IMR-90 (cell line): ENCODE results near the gene TIRAP. TPM values are rescaled to one million over a fixed set of nuclear protein-coding genes. Genes with fewer than 3 reads are reported as not detected.

Experiments
- ATAC-seq: fragments of 200-7000 bp; cut with Tn5 transposase; 2 replicates; pipeline ENCODE4 v1.9.1; 2020; ENCODE audit warnings: low read depth, mild to moderate bottlenecking, moderate library complexity
- BruUV-seq: library from RNA; stranded (reverse); fragments of 400-500 nt; replicated peaks from 2 replicates; lab custom pipeline; 2021; lab: Mats Ljungman, UMichigan
- CTCF ChIA-PET: fragments of 300-600 bp; formaldehyde crosslinking; extraction: SDS; loops from one replicate; lab custom pipeline; 2021; ENCODE audit warnings: antibody characterized with exemption; lab: Yijun Ruan, JAX
- POLR2A ChIA-PET: fragments of 300-600 bp; sonication (Branson Sonifier 250); formaldehyde crosslinking; loops from one replicate; lab custom pipeline; 2022; ENCODE audit warnings: antibody characterized with exemption; ENCODE audit not compliant: unreplicated experiment; lab: Charles Lee
- DNase-seq: peaks from one replicate; pipeline ENCODE4 v3.0.0; 2013
- H2AFZ ChIP-seq: replicated peaks from 2 replicates; pipeline ENCODE3; 2013; ENCODE audit warnings: low read length, mild to moderate bottlenecking; ENCODE audit not compliant: poor library complexity
- H2AK5ac ChIP-seq: 2 replicates; pipeline ENCODE4 v1.6.1; 2013; ENCODE audit warnings: low read depth, low read length, inconsistent platforms
- H2AK9ac ChIP-seq: replicated peaks from 2 replicates; pipeline ENCODE3; 2013; ENCODE audit warnings: mild to moderate bottlenecking, low read depth, low read length, moderate library complexity; ENCODE audit not compliant: poor library complexity
- H2BK120ac ChIP-seq: 2 replicates; pipeline ENCODE4 v1.6.1; 2013; ENCODE audit warnings: low read depth, low read length, inconsistent platforms
- H2BK15ac ChIP-seq: 3 replicates; pipeline ENCODE4 v1.6.1; 2013; ENCODE audit warnings: low read depth, low read length, inconsistent platforms
- H2BK20ac ChIP-seq: 2 replicates; pipeline ENCODE4 v1.6.1; 2013; ENCODE audit warnings: low read depth, mild to moderate bottlenecking, inconsistent platforms, low read length, moderate library complexity
- H2BK5ac ChIP-seq: 2 replicates; pipeline ENCODE4 v1.6.1; 2013; ENCODE audit warnings: mild to moderate bottlenecking, low read depth, low read length, inconsistent platforms; ENCODE audit not compliant: poor library complexity, severe bottlenecking
- H3K14ac ChIP-seq: replicated peaks from 2 replicates; pipeline ENCODE4 v1.6.1; 2013; ENCODE audit warnings: low read depth, low read length, inconsistent platforms
- H3K18ac ChIP-seq: 2 replicates; pipeline ENCODE4 v1.6.1; 2013; ENCODE audit warnings: low read depth, low read length, control low read depth
- H3K23ac ChIP-seq: 2 replicates; pipeline ENCODE4 v1.6.1; 2013; ENCODE audit warnings: low read depth, low read length, inconsistent platforms
- H3K27ac ChIP-seq: 2 replicates; pipeline ENCODE4 v1.5.1; 2013; ENCODE audit warnings: mild to moderate bottlenecking, control low read depth, low read length; ENCODE audit not compliant: insufficient read depth
- H3K27me3 ChIP-seq: 2 replicates; pipeline ENCODE4 v1.6.1; 2013; ENCODE audit warnings: low read length; ENCODE audit not compliant: control insufficient read depth, insufficient read depth
- H3K36me3 ChIP-seq: 2 replicates; pipeline ENCODE4 v1.6.1; 2013; ENCODE audit warnings: low read length, mixed read lengths; ENCODE audit not compliant: control insufficient read depth, insufficient read depth
- H3K4ac ChIP-seq: 2 replicates; pipeline ENCODE4 v1.6.1; 2013; ENCODE audit warnings: low read depth, low read length, inconsistent platforms
- H3K4me1 ChIP-seq: 2 replicates; pipeline ENCODE4 v1.6.1; 2013; ENCODE audit warnings: low read length, mixed read lengths; ENCODE audit not compliant: control insufficient read depth, insufficient read depth
- H3K4me2 ChIP-seq: 2 replicates; pipeline ENCODE4 v1.6.1; 2013; ENCODE audit warnings: low read depth, mild to moderate bottlenecking, control low read depth, low read length, moderate library complexity
- H3K4me3 ChIP-seq: 2 replicates; pipeline ENCODE4 v1.5.1; 2013; ENCODE audit warnings: low read depth, mild to moderate bottlenecking, control low read depth, low read length, moderate library complexity; ENCODE audit not compliant: insufficient read depth
- H3K56ac ChIP-seq: 2 replicates; pipeline ENCODE4 v1.6.1; 2013; ENCODE audit warnings: low read length, inconsistent platforms; ENCODE audit not compliant: insufficient read depth; ENCODE audit errors: extremely low read depth
- H3K79me1 ChIP-seq, 2 experiments: 2 replicates each; pipeline ENCODE4 v1.6.1; 2013; ENCODE audit warnings: low read length in 2 of 2, inconsistent platforms in 1 of 2, low read depth in 1 of 2
- H3K9ac ChIP-seq: 2 replicates; pipeline ENCODE4 v1.6.1; 2013; ENCODE audit warnings: low read depth, low read length, control low read depth
- H3K9me1 ChIP-seq: 2 replicates; pipeline ENCODE4 v1.6.1; 2013; ENCODE audit warnings: low read length, inconsistent platforms; ENCODE audit not compliant: insufficient read depth
- H3K9me3 ChIP-seq: 2 replicates; pipeline ENCODE4 v1.6.1; 2013; ENCODE audit warnings: low read length; ENCODE audit not compliant: control insufficient read depth, insufficient read depth
- H4K20me1 ChIP-seq: 2 replicates; pipeline ENCODE4 v1.6.1; 2013; ENCODE audit warnings: low read length, inconsistent platforms; ENCODE audit not compliant: insufficient read depth
- H4K5ac ChIP-seq: 2 replicates; pipeline ENCODE4 v1.6.1; 2013; ENCODE audit warnings: mild to moderate bottlenecking, low read depth, low read length, control low read depth
- H4K8ac ChIP-seq, 2 experiments: 2 replicates each; pipeline ENCODE4 v1.6.1; 2013; ENCODE audit warnings: low read depth in 2 of 2, low read length in 2 of 2, control low read depth in 1 of 2, inconsistent platforms in 1 of 2
- H4K91ac ChIP-seq: 2 replicates; pipeline ENCODE4 v1.6.1; 2013; ENCODE audit warnings: low read depth, low read length, inconsistent platforms; ENCODE audit not compliant: insufficient read depth
- BHLHE40 ChIP-seq: fragments of 150-350 bp; IDR thresholded peaks from 2 replicates; pipeline ENCODE4 v1.6.1; 2016; ENCODE audit warnings: mild to moderate bottlenecking, low read depth, low read length
- CEBPB ChIP-seq: IDR thresholded peaks from 2 replicates; pipeline ENCODE4 v1.6.1; 2012; ENCODE audit warnings: low read depth, low read length, improper control_type of control experiment
- CHD1 ChIP-seq: IDR thresholded peaks from 2 replicates; pipeline ENCODE4 v1.6.1; 2012; ENCODE audit warnings: low read depth, low read length, improper control_type of control experiment
- CTCF ChIP-seq: conservative IDR thresholded peaks from 2 replicates; pipeline ENCODE4 v1.5.1; 2012; ENCODE audit warnings: mild to moderate bottlenecking, low read depth, low read length, improper control_type of control experiment
- FOS ChIP-seq: fragments of 150-350 bp; IDR thresholded peaks from 2 replicates; pipeline ENCODE4 v1.6.1; 2016; ENCODE audit warnings: low read depth, low read length
- MAFK ChIP-seq: IDR thresholded peaks from 2 replicates; pipeline ENCODE4 v1.6.1; 2012; ENCODE audit warnings: low read depth, low read length, improper control_type of control experiment
- MAZ ChIP-seq: IDR thresholded peaks from 2 replicates; pipeline ENCODE4 v1.6.1; 2012; ENCODE audit warnings: low read depth, mild to moderate bottlenecking, low read length, improper control_type of control experiment, moderate library complexity, borderline replicate concordance
- MXI1 ChIP-seq: IDR thresholded peaks from 2 replicates; pipeline ENCODE4 v1.6.1; 2012; ENCODE audit warnings: low read depth, mild to moderate bottlenecking, low read length, moderate library complexity, borderline replicate concordance
- NFE2L2 ChIP-seq: fragments of 150-350 bp; IDR thresholded peaks from 2 replicates; pipeline ENCODE4 v1.6.1; 2016; ENCODE audit warnings: low read depth, mild to moderate bottlenecking, low read length
- POLR2A ChIP-seq: IDR thresholded peaks from 2 replicates; pipeline ENCODE4 v1.6.1; 2012; ENCODE audit warnings: mild to moderate bottlenecking, low read depth, low read length
- RCOR1 ChIP-seq: IDR thresholded peaks from 2 replicates; pipeline ENCODE4 v1.6.1; 2012; ENCODE audit warnings: mild to moderate bottlenecking, low read length, improper control_type of control experiment; ENCODE audit not compliant: insufficient replicate concordance
- RFX5 ChIP-seq: IDR thresholded peaks from 2 replicates; pipeline ENCODE4 v1.8.0; 2012; ENCODE audit warnings: low read depth, mild to moderate bottlenecking, low read length, moderate library complexity
- SMC3 ChIP-seq: fragments of 150-350 bp; IDR thresholded peaks from 2 replicates; pipeline ENCODE4 v1.6.1; 2016; ENCODE audit warnings: low read depth, mild to moderate bottlenecking, antibody characterized with exemption, low read length, moderate library complexity
- WGBS, 2 experiments: methylation state at CpG; one replicate each; pipeline versions ENCODE4 v1.1.5 to v1.1.7; 2013; ENCODE audit warnings: missing lambda C conversion rate in 2 of 2; ENCODE audit not compliant: insufficient read length in 1 of 2; ENCODE audit errors: extremely low coverage in 2 of 2; 5-methylcytosine and 5-hydroxymethylcytosine counted together
- dilution Hi-C: fragments of 300-500 bp; cut with HindIII; formaldehyde crosslinking; loops from one replicate; pipeline ENCODE4 v1.14.3; 2018; ENCODE audit warnings: low sequenced_read_pairs; ENCODE audit not compliant: unreplicated experiment
- in situ Hi-C: fragments of 300-500 bp; cut with MboI; formaldehyde crosslinking; loops from 3 replicates; pipeline ENCODE4 v1.14.3; 2019; ENCODE audit warnings: low sequenced_read_pairs, inconsistent platforms, mixed read lengths
- intact Hi-C: fragments of 100-400 bp; cut with micrococcal nuclease; formaldehyde crosslinking; loops from 2 replicates; pipeline ENCODE4 v1.10.0; 2022
- polyA plus RNA-seq, 3 experiments: library from polyadenylated mRNA; depleted of rRNA; stranded (reverse); fragments of >200 nt; gene quantifications; 2 replicates each; pipeline ENCODE4 v1.2.3, GENCODE V29; 2012; ENCODE audit warnings: low replicate concordance in 1 of 3
- total RNA-seq: library from RNA; depleted of rRNA; stranded (reverse); fragments of >200 nt; gene quantifications from 2 replicates; pipeline ENCODE4 v1.2.3, GENCODE V29; 2012
- TF ChIP-seq, protein P1 (sequence below): fragments of 150-350 bp; IDR thresholded peaks from 2 replicates; pipeline ENCODE4 v1.6.1; 2016; ENCODE audit warnings: low read depth, mild to moderate bottlenecking, low read length, moderate library complexity, borderline replicate concordance
- TF ChIP-seq, protein P2 (sequence below): fragments of 150-350 bp; IDR thresholded peaks from 2 replicates; pipeline ENCODE4 v1.6.1; 2017; ENCODE audit warnings: mild to moderate bottlenecking, antibody characterized with exemption, low read length, low read depth

TIRAP gene
- total and polyA plus RNA-seq, 2 of the 4 experiments (the other 2 are of a cell fraction) = 3.0 to 7.4 TPM

GRCh38 chr11:126337474-126338241 lies 54.8 kb downstream of the TIRAP start:
- Histone ChIP-seq H3K9ac (no peak overlapping the region), H4K8ac (no peak overlapping the region), H3K23ac (no peak overlapping the region), H3K4me2 (no peak overlapping the region), H3K56ac (no peak overlapping the region), H2BK20ac (no peak overlapping the region), H4K20me1 (peaks cover 4% of the 10 kb centered on the region; the same call in 1 of the 2 replicates), H4K5ac (no peak overlapping the region), H2AK5ac (no peak overlapping the region; the same call in 1 of the 2 replicates), H3K79me1 (peaks cover 0 to 16% of the 10 kb centered on the region in 2 experiments; a peak in 1 of 4 replicates), H2AFZ (no peak overlapping the region), H3K36me3 (peaks cover 7% of the 10 kb centered on the region; the same call in 1 of the 2 replicates), H3K9me1 (peaks cover 27% of the 10 kb centered on the region), H2BK15ac (no peak overlapping the region), H3K27me3 (no peaks in the 10 kb centered on the region), H3K4ac (no peak overlapping the region), H4K91ac (no peak overlapping the region), H3K14ac (no peak overlapping the region), H3K9me3 (no peaks in the 10 kb centered on the region), H3K27ac (no peak overlapping the region), H2AK9ac (no peak overlapping the region), H2BK120ac (no peak overlapping the region), H3K18ac (no peak overlapping the region), H3K4me1 (peaks cover 14% of the 10 kb centered on the region), H3K4me3 (no peak overlapping the region), H2BK5ac (no peak overlapping the region)
- WGBS, 2 experiments = 72% methylated on average over 7 of the region's 15 CpGs; no CpG with 5 or more reads in 1 of the 2 experiments
- dilution Hi-C loops (no loop called here), in situ Hi-C loops (no loop called here), intact Hi-C loops (no loop called here)
- DNase-seq (no peak), ATAC-seq (no peak)
- ChIA-PET CTCF (no interaction called here), POLR2A (no interaction called here)
- BruUV-seq = no TSS peak
- TF ChIP-seq, protein P1, sequence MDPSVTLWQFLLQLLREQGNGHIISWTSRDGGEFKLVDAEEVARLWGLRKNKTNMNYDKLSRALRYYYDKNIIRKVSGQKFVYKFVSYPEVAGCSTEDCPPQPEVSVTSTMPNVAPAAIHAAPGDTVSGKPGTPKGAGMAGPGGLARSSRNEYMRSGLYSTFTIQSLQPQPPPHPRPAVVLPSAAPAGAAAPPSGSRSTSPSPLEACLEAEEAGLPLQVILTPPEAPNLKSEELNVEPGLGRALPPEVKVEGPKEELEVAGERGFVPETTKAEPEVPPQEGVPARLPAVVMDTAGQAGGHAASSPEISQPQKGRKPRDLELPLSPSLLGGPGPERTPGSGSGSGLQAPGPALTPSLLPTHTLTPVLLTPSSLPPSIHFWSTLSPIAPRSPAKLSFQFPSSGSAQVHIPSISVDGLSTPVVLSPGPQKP = no peak
- TF ChIP-seq RCOR1 = no peak
- no peak for TF ChIP-seq SMC3
- no peak for TF ChIP-seq CHD1
- no peak for TF ChIP-seq RFX5
- TF ChIP-seq MAZ = no peak
- no peak for TF ChIP-seq BHLHE40
- no peak for TF ChIP-seq POLR2A
- TF ChIP-seq MAFK = no peak
- no peak for TF ChIP-seq CTCF
- TF ChIP-seq CEBPB = no peak
- no peak for TF ChIP-seq MXI1
- no peak for TF ChIP-seq FOS
- no peak for TF ChIP-seq NFE2L2
- TF ChIP-seq, protein P2, sequence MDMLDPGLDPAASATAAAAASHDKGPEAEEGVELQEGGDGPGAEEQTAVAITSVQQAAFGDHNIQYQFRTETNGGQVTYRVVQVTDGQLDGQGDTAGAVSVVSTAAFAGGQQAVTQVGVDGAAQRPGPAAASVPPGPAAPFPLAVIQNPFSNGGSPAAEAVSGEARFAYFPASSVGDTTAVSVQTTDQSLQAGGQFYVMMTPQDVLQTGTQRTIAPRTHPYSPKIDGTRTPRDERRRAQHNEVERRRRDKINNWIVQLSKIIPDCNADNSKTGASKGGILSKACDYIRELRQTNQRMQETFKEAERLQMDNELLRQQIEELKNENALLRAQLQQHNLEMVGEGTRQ = no peak
